DMS79 (cell line): Measurements from ENCODE around the gene TGFBR3L.
"Not testable (repeated sequence)": the region's sequence is repeated elsewhere in the genome, so short reads cannot be mapped to it uniquely, and the experiment has no call there.

Source experiments
- DNase-seq: peaks from one replicate; lab custom pipeline; 2025; lab: John Stamatoyannopoulos, UW

The TGFBR3L gene

DNA sequence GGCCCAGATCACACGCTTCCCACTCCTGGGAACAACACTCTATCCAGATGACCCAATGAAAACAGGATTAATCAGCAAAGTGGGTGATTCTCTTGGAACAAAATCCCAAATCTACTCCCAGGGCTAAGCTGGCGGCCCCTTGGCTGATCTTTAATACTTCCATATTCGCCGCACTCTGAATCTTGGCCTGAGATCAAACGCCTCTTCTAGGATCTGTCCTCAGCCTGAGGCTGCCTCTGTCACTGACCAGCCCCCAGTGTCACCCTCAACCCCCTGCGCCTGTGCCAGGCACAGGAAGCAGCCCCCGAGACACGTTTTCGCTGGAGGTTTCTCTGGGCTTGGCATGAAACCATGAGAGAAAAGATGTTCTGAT is 13.7 kb downstream of the TGFBR3L start:
- no peak for DNase-seq

- DNase-seq = no peak
These were observed 14.4 kb downstream of the TGFBR3L start for GRCh38 chr19:7928741-7929701.

GRCh38 chr19:7930030-7930429 is 15.4 kb downstream of the TGFBR3L start:
- DNase-seq = not testable (repeated sequence)

- no peak for DNase-seq
These were observed 16.1 kb downstream of the TGFBR3L start for GRCh38 chr19:7930765-7931164.

- no peak for DNase-seq
These were observed 16.8 kb downstream of the TGFBR3L start for GRCh38 chr19:7931221-7932061.

DNA sequence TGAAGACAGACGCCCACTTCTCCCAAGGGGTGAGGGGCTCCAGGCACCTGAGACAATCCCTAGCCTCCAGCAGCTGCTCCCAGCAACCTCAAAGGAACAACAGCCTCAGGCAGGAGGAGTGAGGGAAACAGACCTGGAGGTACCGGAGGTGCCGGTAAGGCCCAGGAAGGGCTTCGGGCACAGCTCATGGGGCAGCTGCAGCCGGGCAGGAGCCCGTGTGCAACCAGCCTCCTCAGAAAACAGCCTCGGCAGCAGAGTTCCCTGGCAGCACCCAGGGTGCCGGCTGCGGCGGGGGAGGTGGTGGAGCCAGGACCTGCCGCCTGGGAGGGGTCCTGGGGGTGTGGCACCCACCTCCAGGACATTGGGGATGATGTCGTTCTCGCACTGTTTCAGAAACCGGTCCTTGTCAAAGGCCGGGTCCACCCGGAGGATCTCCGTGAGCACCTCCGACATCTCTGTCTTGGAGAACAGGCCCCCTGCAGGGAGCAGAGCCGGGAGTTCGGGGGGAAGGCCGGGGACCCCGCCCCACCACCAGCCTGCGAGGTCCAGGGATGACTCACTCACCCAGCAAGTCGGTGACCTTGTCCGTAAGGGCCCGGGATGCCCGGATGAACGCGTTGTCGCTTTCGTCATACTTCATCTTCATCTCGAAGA is 17.8 kb downstream of the TGFBR3L start:
- DNase-seq = no peak

DNA sequence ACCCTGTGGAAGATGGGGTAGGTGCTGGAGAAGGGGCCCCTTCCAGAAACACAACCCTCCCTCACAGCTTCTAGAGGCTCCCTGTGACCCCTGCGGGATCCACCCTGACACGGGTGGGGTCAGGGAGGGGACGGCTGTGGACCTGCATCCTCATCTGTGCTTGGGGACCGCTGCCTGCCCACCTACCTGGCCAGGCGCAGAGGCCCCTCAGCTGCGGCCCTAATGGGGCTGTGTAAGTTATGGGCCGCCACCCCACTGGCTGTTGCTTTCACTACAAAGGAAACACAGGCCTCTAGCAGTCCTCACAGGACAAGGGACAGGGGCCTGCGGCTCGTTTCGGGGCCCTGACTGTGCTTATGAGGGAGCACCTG is 18.3 kb downstream of the TGFBR3L start:
- no peak for DNase-seq

DNA sequence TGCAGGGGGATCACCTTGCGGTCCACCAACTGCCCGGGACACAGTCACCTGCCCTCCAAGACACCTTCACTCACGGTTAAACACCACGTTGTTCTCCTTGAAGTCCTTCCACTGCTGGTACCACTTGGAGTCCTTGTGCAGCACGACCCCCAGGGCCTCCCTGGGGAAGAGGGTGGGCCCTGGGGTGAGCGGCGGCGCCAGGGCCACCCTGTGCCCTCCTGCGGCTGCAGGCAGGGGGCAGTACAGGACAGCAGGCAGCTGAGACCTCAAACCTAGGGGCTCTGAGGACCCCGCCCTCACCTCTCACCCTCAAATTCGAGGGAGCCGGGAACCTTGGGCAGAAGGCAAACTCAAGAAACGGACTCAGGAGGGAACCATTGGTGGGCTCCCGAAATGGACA is 18.8 kb downstream of the TGFBR3L start:
- no peak for DNase-seq

GRCh38 chr19:7933828-7934725 is 19.4 kb downstream of the TGFBR3L start:
- no peak for DNase-seq

- no peak for DNase-seq
These were observed 20.1 kb downstream of the TGFBR3L start for GRCh38 chr19:7934766-7935165.

GRCh38 chr19:7940841-7941240 is 26.2 kb downstream of the TGFBR3L start:
- DNase-seq = no peak

DNA sequence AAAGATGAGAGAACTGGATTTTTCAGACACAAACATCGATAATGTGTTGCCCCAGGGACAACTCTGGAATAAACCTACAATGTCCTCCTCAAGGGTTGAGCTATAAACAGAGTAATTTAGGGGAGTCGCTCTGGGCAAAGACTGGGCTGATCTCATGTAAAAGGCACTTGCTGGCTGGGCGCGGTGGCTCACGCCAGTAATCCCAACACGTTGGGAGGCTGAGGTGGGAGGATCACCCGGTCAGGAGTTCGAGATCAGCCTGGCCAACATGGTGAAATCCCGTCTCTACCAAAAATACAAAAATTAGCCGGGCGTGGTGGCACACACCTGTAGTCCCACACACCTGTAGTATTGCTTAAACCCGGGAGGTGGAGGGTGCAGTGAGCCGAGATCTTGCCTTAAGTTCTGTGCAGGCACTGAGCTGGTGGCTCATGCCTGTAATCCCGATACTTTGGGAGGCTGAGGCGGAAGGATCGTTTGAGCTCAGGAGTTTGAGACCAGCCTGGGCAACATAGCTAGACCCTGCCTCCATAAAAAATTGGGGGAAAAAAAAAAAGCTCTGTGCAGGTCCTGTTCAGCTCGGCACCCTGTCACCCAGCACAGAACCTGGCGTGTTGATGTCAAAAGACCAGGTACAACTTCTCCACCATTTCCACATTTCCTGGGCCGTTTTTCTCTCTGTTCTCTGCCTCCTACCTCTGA is 27.4 kb downstream of the TGFBR3L start:
- DNase-seq = no peak

DNA sequence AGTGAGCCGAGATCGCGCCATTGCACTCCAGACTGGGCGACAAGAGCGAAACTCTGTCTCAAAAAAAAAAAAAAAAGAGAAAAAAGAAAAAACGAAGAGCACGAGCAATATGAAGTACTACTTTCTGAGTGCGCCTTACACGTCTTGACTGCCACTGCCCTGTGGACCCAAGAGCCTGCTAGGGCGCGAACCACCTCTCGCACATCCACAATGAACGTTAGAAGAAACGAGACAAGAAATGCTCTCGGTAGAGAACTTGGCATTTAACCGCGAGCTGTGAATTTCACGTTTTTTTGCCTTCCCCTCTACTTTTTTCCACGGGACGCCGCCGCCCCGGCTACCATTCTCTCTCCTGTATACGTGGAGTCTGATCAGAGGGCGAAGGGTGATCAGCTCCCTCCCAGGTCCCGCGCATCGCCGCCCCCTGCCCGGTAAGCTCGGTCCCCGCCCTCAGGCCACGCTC is 28.4 kb downstream of the TGFBR3L start:
- DNase-seq = no peak

GRCh38 chr19:7943444-7944176 is 29.0 kb downstream of the TGFBR3L start, which contains the start of gene TIMM44:
TSS of gene TIMM44 (minus strand) at chr19:7943666. CDS start at chr19:7943651, 15 bp downstream.
- DNase-seq = peak; percentile 99

DNA sequence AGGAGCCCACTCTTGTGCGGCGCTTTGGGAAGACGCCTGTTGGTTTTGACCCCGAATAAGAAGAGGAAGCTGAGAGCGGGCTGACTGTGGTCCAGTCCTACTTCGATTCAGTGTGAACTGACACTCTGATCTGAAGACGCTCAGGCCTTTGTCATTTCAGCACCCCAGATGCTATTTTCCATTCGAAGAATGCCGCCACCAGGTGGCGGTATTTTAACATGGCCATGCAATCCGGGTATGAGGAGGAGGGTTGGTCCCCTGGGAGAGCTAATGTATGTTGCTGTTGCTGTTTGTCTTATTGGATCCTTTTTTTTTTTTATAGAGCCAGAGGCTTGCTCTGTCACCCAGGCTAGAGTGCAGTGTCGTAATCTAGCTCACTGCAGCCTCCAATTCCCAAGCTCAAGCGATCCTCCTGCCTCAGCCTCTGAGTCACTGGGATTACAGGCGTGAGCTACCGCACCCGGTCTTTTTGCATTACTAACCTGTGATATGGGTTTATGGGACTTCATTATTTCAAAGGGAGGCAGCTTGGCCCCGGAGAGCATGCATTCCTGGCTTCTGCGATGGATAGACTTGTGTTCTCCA is 29.6 kb downstream of the TGFBR3L start:
- peak; percentile 76 for DNase-seq

DNA sequence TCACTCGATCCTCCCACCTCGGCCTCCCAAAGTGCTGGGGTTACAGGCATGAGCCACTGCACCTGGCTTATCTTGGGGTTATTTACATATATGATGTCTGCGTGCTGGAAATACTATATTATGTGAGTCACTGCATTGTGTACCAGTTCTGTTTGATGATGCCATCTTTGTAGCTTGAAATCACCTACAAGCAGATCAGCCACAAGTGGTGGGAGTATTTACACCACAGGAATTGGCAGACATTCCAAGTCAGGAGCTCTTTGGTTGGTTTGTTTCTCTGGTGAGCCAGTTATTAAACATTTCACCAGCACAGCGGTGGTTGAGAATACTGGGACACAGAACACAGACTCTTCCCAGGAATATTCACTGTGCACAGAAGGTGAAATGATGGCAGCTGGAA is 33.3 kb downstream of the TGFBR3L start:
- no peak for DNase-seq

DNA sequence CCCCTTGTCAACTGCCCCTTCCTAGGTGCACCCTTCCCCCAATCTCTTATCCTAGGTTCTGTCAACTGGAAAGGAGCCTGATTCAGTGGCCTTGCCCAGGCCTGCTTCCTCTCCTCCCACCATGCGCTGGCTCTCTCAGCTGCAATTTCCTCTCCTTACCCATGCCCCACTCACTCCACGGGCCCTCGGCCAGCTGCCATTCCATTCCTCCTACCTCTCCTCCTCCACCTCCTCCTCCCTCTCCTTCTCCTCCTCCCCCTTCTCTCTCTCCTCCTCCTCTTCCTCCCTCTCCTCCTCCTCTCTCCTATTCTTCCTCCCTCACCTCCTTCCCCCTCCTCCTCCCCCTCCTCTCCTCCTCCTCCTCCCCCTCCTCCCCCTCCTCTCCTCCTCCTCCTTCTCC is 38.4 kb downstream of the TGFBR3L start:
- DNase-seq = no peak

DNA sequence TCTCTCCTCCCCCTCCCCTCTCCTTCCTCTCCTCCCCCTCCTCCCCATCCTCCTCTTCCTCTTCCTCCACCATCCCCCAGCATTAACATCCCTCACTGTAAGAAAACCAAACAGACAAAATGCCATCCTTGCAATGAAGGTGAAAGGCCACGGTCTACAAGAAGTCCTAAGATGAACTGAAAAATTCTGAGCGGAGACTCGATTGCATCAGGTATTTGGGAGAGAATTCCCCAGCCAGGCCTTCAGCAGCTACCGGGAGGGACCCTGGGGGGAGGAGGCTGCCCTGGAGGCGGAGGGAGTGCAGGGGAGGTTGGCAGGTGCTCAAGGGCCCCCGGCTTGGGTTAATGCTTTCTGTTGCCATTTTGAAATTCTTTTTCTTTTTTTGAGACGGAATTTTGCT is 38.9 kb downstream of the TGFBR3L start:
- DNase-seq = no peak

DNA sequence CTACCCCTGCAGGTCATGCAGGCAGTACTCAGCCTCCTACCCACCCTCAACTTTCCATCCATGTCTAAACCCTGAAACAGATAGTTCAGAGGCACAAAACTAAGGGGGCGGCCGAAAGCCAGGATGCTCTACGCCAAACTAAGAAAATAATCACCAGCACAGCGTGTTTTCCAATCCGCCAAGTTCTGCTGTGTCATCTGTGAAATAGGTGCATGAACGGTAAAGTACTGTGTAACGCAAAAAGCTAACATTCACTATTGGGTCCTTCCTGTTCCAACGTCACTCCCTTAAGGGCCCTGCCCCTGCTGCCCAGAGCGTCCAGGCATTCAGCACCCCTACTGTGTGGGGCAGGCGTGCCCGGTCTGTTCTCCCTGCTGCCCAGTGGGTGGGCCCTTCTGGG is 41.1 kb downstream of the TGFBR3L start:
- DNase-seq = no peak

DNA sequence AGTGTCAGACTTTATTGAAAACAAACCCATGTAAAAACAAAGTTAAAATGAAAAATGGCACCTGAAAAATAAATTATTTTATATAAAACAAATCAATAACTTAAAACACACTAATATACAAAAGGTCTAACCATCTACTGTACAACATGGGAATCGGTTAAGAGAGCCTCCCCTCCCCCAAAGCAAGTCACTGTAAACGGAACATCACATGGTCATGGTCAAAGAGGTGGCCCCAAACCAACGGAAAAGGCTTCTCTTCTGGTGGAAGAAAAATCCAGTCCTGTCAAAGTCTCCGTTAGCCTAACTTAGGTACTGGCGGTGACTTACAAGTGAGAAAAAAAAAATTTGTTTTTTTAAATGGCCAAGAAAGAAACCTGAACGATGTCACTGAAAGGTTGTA is 44.6 kb downstream of the TGFBR3L start:
- DNase-seq = no peak
